Endothelial cell of umbilical vein (primary cell): ENCODE measurements around the gene SMKR1.

Experiments used
- EZH2 ChIP-seq: IDR thresholded peaks from 2 replicates; pipeline ENCODE4 v1.6.1; 2012; ENCODE audit warnings: borderline replicate concordance, low read depth, mild to moderate bottlenecking, moderate library complexity, low read length, inconsistent platforms; ENCODE audit not compliant: severe bottlenecking
- FOS ChIP-seq: IDR thresholded peaks from 2 replicates; pipeline ENCODE4 v1.6.1; 2011; ENCODE audit warnings: mild to moderate bottlenecking, low read length, moderate library complexity, borderline replicate concordance; ENCODE audit not compliant: insufficient read depth
- GATA2 ChIP-seq: IDR thresholded peaks from 2 replicates; pipeline ENCODE4 v1.7.0; 2011; ENCODE audit warnings: low read depth, mild to moderate bottlenecking, moderate library complexity, mixed read lengths, low read length; ENCODE audit not compliant: insufficient read length, insufficient read depth
- MYC ChIP-seq: IDR thresholded peaks from one replicate; pipeline ENCODE4 v1.6.1; 2011; ENCODE audit warnings: mild to moderate bottlenecking, low read depth, low read length
- POLR2A ChIP-seq: IDR thresholded peaks from 2 replicates; pipeline ENCODE4 v1.6.1; 2012; ENCODE audit warnings: low read depth, mild to moderate bottlenecking, control low read depth, low read length
- POLR2AphosphoS5 ChIP-seq: IDR thresholded peaks from 2 replicates; pipeline ENCODE4 v1.6.1; 2012; ENCODE audit warnings: low read depth, mild to moderate bottlenecking, control low read depth, low read length, moderate library complexity; ENCODE audit not compliant: insufficient read depth
- TF ChIP-seq, protein P1 (sequence below), 2 donors: IDR thresholded peaks; 1 replicate in 1 of 2; 2 replicates in 1 of 2; pipeline ENCODE4 v1.5.1; 2011; ENCODE audit warnings: low read length in 2 of 2, mild to moderate bottlenecking in 2 of 2, moderate library complexity in 2 of 2, control low read depth in 1 of 2, inconsistent platforms in 1 of 2, low read depth in 1 of 2; ENCODE audit not compliant: insufficient read depth in 1 of 2; ENCODE audit errors: extremely low read depth in 1 of 2
- TF ChIP-seq, protein P2 (sequence below): IDR thresholded peaks from 2 replicates; pipeline ENCODE4 v1.6.1; 2011; ENCODE audit not compliant: insufficient read depth, insufficient read length

DNA sequence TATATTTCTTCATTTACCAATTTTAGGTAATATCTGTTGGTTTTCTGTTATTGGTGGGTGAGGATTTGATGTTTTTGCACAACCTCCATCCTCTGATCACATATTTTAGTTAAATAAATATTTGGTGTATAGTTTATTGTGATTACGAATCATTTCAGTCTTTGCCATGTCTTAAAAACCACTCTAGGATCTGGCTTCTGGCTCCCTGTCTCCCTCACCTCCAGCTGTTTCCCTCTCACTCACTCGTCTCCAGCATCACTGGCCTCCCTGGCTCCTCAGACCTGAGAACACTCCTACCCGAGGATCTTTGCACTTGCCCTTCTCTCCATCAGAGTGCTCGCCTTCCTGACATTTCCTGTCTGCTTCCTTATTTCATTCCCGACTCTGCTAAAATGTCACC, 58.5 kb downstream of the SMKR1 start:
- TF ChIP-seq EZH2, result no peak
- TF ChIP-seq, protein P1, sequence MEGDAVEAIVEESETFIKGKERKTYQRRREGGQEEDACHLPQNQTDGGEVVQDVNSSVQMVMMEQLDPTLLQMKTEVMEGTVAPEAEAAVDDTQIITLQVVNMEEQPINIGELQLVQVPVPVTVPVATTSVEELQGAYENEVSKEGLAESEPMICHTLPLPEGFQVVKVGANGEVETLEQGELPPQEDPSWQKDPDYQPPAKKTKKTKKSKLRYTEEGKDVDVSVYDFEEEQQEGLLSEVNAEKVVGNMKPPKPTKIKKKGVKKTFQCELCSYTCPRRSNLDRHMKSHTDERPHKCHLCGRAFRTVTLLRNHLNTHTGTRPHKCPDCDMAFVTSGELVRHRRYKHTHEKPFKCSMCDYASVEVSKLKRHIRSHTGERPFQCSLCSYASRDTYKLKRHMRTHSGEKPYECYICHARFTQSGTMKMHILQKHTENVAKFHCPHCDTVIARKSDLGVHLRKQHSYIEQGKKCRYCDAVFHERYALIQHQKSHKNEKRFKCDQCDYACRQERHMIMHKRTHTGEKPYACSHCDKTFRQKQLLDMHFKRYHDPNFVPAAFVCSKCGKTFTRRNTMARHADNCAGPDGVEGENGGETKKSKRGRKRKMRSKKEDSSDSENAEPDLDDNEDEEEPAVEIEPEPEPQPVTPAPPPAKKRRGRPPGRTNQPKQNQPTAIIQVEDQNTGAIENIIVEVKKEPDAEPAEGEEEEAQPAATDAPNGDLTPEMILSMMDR (IDR thresholded peaks at IDR 0.05; ENCODE audit: extremely low read depth in 1 of 2, insufficient read depth in 1 of 2, low read depth in 1 of 2, low read length in 2 of 2), result no peak
- TF ChIP-seq MYC, result no peak
- TF ChIP-seq POLR2A, result no peak
- TF ChIP-seq, protein P2, sequence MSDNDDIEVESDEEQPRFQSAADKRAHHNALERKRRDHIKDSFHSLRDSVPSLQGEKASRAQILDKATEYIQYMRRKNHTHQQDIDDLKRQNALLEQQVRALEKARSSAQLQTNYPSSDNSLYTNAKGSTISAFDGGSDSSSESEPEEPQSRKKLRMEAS, result no peak
- no peak for TF ChIP-seq POLR2AphosphoS5
- TF ChIP-seq FOS, result no peak
- TF ChIP-seq GATA2, result no peak
